DMS79 (cell line): Measurements from ENCODE around the gene SORCS3.
"Not testable (repeated sequence)": the region's sequence is repeated elsewhere in the genome, so short reads cannot be mapped to it uniquely, and the experiment has no call there.

Source experiments
- DNase-seq: peaks from one replicate; lab custom pipeline; 2025; lab: John Stamatoyannopoulos, UW

Gene SORCS3

DNA sequence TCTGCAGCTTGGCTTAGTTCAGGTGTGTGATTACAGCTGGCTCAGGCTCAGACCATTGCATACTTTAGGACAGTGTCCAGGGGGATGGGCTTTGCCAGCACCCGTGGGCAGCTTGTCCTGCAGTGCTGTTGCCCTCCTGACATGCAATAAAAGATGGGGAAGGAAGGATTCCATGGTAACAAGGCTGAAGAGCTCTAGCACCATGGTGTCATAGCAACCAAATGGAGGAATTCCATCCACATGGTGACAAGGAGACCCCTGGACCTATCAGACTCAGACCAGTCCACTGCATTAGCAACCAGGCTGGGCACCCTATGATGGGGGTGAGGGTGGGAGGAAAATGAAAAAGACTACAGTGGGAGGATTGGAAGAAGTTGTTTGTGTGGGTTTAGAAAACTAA lies 49.9 kb downstream of the SORCS3 start:
- no peak for DNase-seq

DNA sequence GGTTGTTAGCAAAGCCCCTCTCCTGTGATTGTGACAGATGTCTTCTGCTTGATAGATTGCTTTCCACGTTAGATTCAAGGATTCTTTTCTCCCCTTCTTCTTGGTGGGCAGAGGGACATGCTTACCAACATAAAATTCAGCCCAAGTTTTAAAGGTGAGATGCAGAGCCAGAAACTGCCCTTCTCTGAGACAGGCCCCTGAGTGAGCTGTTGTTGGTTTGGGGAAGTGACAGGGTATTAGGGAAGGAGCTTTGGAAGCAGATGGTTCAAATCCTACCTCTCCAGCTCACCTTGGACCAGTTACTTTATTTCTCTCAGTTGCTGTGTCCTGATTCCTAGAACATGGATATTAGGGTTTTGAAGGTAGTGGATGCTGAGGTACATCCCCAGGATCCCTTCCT lies 53.0 kb downstream of the SORCS3 start:
- DNase-seq = no peak

DNA sequence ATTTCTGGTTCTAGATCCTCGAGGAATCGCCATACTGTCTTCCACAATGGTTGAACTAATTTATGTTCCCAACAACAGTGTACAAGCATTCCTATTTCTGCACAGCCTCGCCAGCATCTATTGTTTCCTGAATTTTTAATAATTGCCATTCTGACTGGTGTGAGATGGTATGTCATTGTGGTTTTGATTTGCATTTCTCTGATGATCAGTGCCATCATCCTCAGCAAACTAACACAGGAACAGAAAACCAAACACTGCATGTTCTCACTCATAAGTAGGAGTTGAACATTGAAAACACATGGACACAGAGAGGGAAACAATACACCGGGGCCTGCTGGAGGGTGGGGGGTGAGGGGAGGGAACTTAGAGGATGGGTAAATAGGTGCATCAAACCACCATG lies 62.2 kb downstream of the SORCS3 start:
- DNase-seq = not testable (repeated sequence)

GRCh38 chr10:104706886-104707285 lies 65.8 kb downstream of the SORCS3 start:
- DNase-seq = no peak

DNA sequence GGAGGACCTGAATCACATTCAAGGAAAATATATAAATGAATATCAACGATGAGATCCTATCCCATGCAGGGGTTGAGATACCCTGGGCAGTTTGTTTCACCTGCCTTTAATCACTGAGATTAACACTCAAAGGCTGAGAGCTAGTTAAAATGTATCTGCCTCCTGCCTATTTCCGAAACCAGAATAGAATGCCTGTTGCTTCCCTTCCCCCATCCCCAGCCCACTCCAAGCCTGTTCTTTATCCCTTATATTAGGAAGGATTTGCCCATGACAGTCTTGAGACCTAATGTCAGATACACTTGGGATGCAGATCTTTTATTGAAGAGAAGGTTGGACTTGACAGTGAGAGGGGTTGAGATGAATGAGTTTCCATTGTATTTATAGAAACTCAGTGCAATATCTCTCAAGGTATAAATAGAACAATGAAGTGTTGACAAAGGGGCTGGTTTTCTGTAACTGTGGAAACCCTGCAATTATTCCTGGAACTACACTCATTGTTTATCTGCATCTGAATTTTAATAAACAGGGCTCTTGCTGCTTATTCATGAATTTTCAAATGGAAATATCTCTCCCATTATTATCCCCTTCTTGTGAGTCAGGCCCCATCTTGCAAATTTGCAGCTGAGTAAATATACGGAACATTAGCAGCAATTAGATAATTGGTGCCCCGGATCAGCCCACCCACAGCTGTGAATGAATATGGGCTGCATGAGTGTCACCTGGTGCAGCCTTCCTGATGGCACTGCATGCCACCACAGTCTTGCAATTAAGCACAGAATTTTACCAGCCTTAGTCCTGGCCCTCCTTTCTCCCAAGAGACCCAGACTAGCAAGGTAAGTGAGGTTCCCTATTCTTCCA lies 66.7 kb downstream of the SORCS3 start:
- peak; percentile 52 for DNase-seq

GRCh38 chr10:104711302-104711721 lies 70.2 kb downstream of the SORCS3 start:
- DNase-seq = no peak

GRCh38 chr10:104730593-104730992 lies 89.5 kb downstream of the SORCS3 start:
- DNase-seq = not testable (repeated sequence)

DNA sequence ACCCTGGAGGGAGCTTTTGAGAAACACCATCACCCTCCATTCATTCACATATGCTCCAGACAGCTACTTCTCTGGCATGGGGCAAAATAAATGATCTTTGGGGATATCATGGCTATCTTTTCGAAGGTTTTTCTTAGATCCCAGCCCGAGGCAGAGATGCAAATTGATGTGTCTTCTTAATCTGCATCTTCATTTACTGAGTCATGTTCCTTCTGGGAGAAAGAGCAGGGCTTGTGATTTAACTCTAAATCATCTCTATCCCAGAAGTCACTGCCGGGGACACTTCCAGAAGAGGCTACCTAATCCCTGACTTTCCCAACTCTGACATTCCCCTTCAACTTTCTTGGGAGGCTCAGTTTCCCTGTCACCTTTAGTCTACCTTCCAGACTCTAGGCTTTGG lies 90.1 kb downstream of the SORCS3 start:
- DNase-seq = no peak

GRCh38 chr10:104732222-104732621 lies 91.1 kb downstream of the SORCS3 start:
- no peak for DNase-seq

- no peak for DNase-seq
These were observed 93.3 kb downstream of the SORCS3 start for GRCh38 chr10:104734433-104734832.

DNA sequence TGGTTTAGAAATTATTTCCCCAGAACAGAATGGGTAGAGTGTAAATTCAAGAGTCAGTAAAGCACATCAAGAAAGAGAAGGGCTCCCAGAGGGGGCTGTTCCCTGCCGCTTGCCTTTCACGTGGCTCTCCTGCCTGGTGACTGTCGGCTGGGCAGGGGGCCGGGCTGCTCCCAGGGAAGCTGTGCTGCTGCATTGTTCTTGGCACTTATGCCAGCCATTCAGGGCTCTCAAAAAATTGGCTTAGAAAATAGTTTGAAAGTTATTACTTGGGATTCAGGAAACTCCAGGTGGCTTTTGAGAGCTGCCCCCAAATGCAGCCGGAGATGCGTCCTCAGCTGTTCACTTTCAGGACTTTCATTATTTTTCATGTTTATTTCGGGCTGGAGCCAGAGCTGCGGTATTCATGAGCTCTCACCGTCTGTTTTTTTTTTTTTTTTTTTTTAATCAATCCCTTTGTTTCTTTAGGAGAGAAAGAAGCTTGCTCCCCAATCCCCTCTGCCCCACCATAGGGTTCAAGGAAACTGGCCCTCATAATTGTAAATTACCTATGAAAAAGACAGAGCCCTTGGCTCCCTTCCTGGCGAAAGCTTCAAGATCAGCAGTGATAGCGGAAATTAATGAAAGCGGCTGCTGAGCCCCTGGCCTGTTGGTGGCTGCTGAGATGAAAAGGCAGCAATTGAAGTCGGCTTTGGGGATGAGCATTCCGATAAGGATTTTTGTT lies 94.1 kb downstream of the SORCS3 start:
- peak; percentile 22 for DNase-seq

GRCh38 chr10:104735757-104736391 lies 94.8 kb downstream of the SORCS3 start:
- DNase-seq = peak; percentile 11

- no peak for DNase-seq
These were observed 100.0 kb downstream of the SORCS3 start for GRCh38 chr10:104741127-104741526.

GRCh38 chr10:104744052-104744451 lies 103.0 kb downstream of the SORCS3 start:
- DNase-seq = no peak

DNA sequence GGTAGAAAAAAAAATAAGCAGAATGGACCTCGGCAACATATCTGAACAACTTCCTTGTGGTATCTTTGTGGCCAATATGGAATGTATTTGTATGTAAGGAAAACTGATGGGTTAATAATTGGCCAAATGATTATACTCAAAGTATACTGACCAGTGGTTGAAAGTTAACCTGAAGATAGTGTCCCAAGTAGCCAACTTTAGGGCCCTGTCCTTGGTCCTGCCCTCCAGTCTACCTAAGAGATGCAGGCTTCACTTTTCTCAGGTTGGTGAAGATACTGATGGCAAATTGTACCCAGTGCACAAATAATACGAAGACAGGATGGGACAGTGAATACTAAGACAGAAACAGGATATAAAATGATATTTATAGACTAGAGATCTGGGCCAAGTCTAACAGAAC lies 109.2 kb downstream of the SORCS3 start:
- no peak for DNase-seq

- no peak for DNase-seq
These were observed 121.7 kb downstream of the SORCS3 start for GRCh38 chr10:104762793-104763192.

- no peak for DNase-seq
These were observed 125.3 kb downstream of the SORCS3 start for GRCh38 chr10:104766341-104766740.

- no peak for DNase-seq
These were observed 126.2 kb downstream of the SORCS3 start for GRCh38 chr10:104767282-104767681.

- DNase-seq = no peak
These were observed 126.7 kb downstream of the SORCS3 start for GRCh38 chr10:104767745-104768144.

- DNase-seq = no peak
These were observed 132.0 kb downstream of the SORCS3 start for GRCh38 chr10:104773105-104773504.

GRCh38 chr10:104774234-104774633 lies 133.1 kb downstream of the SORCS3 start:
- no peak for DNase-seq

- DNase-seq = no peak
These were observed 136.2 kb downstream of the SORCS3 start for GRCh38 chr10:104777086-104777799.
